ENCODE measurements around the gene NFKB1. TPM values are rescaled to one million over a fixed set of nuclear protein-coding genes. Genes with fewer than 3 reads are reported as not detected.
A peak's percentile ranks its signal among the peaks of the same experiment; 100 is the strongest.

Gene NFKB1
- total RNA-seq, 1 experiment from 2014 or later: 70.9 TPM

- H3K27me3 Mint-ChIP-seq (ENCODE audit: insufficient read depth, unreplicated experiment): no peaks in the 10 kb centered on the region
- ChIA-PET CTCF (interaction anchor here (0.6 to 1.6 kb wide), 14 partner anchors 13 to 591 kb away, joined by 3 to 6 read pairs (median 4); no protein-coding TSS in a partner anchor), POLR2A (interaction anchor here (0.7 to 4.5 kb wide), 22 partner anchors 9 to 778 kb away, joined by 3 to 43 read pairs (median 4); partner anchors contain the start of genes SLC9B1 and UBE2D3)
- peak overlapping the region; percentile 95 for H3K4me3 Mint-ChIP-seq (ENCODE audit: unreplicated experiment)
- peak; percentile 30 for DNase-seq (ENCODE audit: unreplicated experiment)
- H3K27ac Mint-ChIP-seq (ENCODE audit: low read depth, unreplicated experiment): peak overlapping the region; percentile 96
- no TSS peak for BruUV-seq (replicated peaks)
- peaks cover 17% of the 10 kb centered on the region for H3K4me1 Mint-ChIP-seq (ENCODE audit: insufficient read depth, unreplicated experiment)
- TF ChIP-seq, protein P1, sequence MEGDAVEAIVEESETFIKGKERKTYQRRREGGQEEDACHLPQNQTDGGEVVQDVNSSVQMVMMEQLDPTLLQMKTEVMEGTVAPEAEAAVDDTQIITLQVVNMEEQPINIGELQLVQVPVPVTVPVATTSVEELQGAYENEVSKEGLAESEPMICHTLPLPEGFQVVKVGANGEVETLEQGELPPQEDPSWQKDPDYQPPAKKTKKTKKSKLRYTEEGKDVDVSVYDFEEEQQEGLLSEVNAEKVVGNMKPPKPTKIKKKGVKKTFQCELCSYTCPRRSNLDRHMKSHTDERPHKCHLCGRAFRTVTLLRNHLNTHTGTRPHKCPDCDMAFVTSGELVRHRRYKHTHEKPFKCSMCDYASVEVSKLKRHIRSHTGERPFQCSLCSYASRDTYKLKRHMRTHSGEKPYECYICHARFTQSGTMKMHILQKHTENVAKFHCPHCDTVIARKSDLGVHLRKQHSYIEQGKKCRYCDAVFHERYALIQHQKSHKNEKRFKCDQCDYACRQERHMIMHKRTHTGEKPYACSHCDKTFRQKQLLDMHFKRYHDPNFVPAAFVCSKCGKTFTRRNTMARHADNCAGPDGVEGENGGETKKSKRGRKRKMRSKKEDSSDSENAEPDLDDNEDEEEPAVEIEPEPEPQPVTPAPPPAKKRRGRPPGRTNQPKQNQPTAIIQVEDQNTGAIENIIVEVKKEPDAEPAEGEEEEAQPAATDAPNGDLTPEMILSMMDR (IDR thresholded peaks at IDR 0.05; ENCODE audit: unreplicated experiment): no peak
- no peaks in the 10 kb centered on the region for H3K9me3 Mint-ChIP-seq (ENCODE audit: unreplicated experiment)
- no peaks in the 10 kb centered on the region for H3K36me3 Mint-ChIP-seq (ENCODE audit: insufficient read depth, unreplicated experiment)
- intact Hi-C loops (cut with micrococcal nuclease): loop anchor here (5.0 kb wide), 2 partner anchors 53 to 327 kb away; partner anchors contain the start of gene UBE2D3
Observed at GRCh38 chr4:102500352-102500695, 835 bp upstream of the NFKB1 start.

GRCh38 chr4:102501447-102501696, 213 bp downstream of the NFKB1 start:
- peak overlapping the region; percentile 96 for H3K27ac Mint-ChIP-seq (ENCODE audit: low read depth, unreplicated experiment)
- CTCF ChIA-PET: interaction anchor here (1.2 to 1.6 kb wide), 2 partner anchors 325 to 509 kb away, joined by 4 to 6 read pairs; no protein-coding TSS in a partner anchor
- BruUV-seq (replicated peaks): no TSS peak
- TF ChIP-seq, protein P1 (IDR thresholded peaks at IDR 0.05; ENCODE audit: unreplicated experiment): no peak
- no peak for DNase-seq (ENCODE audit: unreplicated experiment)
- H3K4me3 Mint-ChIP-seq (ENCODE audit: unreplicated experiment): peak overlapping the region; percentile 95
- intact Hi-C loops (cut with micrococcal nuclease): loop anchor here (5.0 kb wide), 2 partner anchors 54 to 326 kb away; partner anchors contain the start of gene UBE2D3
- peaks cover 19% of the 10 kb centered on the region for H3K4me1 Mint-ChIP-seq (ENCODE audit: insufficient read depth, unreplicated experiment)
- no peaks in the 10 kb centered on the region for H3K36me3 Mint-ChIP-seq (ENCODE audit: insufficient read depth, unreplicated experiment)
- H3K27me3 Mint-ChIP-seq (ENCODE audit: insufficient read depth, unreplicated experiment): no peaks in the 10 kb centered on the region
- no peaks in the 10 kb centered on the region for H3K9me3 Mint-ChIP-seq (ENCODE audit: unreplicated experiment)
- POLR2A ChIA-PET: interaction anchor here (0.6 to 4.5 kb wide), 22 partner anchors 10 to 368 kb away, joined by 3 to 43 read pairs (median 8); partner anchors contain the start of genes CISD2 and UBE2D3

DNA sequence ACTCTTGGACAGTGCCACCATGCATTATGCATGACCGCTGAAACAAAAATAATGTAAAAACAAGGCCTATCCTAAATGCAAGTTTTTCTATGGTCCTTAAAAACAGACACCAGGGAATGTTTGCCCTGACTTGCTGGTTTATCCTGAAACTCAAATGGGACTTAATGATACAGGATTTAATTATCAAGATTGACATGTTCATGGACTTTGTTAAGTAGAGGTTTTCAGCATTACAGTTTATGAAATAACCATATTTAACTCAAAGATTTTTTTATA, 1.3 kb downstream of the NFKB1 start:
- TF ChIP-seq, protein P1 (IDR thresholded peaks at IDR 0.05; ENCODE audit: unreplicated experiment): no peak
- intact Hi-C loops (cut with micrococcal nuclease): loop anchor here (2.0 to 5.0 kb wide), 3 partner anchors 55 to 325 kb away; partner anchors contain the start of gene UBE2D3
- no peak for DNase-seq (ENCODE audit: unreplicated experiment)
- peak overlapping the region; percentile 95 for H3K4me3 Mint-ChIP-seq (ENCODE audit: unreplicated experiment)
- H3K27ac Mint-ChIP-seq (ENCODE audit: low read depth, unreplicated experiment): peak overlapping the region; percentile 96
- BruUV-seq (replicated peaks): no TSS peak
- H3K36me3 Mint-ChIP-seq (ENCODE audit: insufficient read depth, unreplicated experiment): no peaks in the 10 kb centered on the region
- no peaks in the 10 kb centered on the region for H3K9me3 Mint-ChIP-seq (ENCODE audit: unreplicated experiment)
- H3K4me1 Mint-ChIP-seq (ENCODE audit: insufficient read depth, unreplicated experiment): peaks cover 21% of the 10 kb centered on the region
- CTCF ChIA-PET: interaction anchor here (0.6 to 1.1 kb wide), 5 partner anchors 30 to 505 kb away, joined by 3 to 6 read pairs (median 3); no protein-coding TSS in a partner anchor
- no peaks in the 10 kb centered on the region for H3K27me3 Mint-ChIP-seq (ENCODE audit: insufficient read depth, unreplicated experiment)
- POLR2A ChIA-PET: interaction anchor here (0.5 to 4.5 kb wide), 25 partner anchors 9 to 573 kb away, joined by 3 to 43 read pairs (median 7); partner anchors contain the start of genes CISD2 and UBE2D3

- DNase-seq (ENCODE audit: unreplicated experiment): peak; percentile 42
Observed at GRCh38 chr4:102503301-102503746, 2.2 kb downstream of the NFKB1 start.

More at GRCh38 chr4:102503301-102503746, 2.2 kb downstream of the NFKB1 start:
- no peaks in the 10 kb centered on the region for H3K27me3 Mint-ChIP-seq (ENCODE audit: insufficient read depth, unreplicated experiment)
- H3K36me3 Mint-ChIP-seq (ENCODE audit: insufficient read depth, unreplicated experiment): no peaks in the 10 kb centered on the region
- no peaks in the 10 kb centered on the region for H3K9me3 Mint-ChIP-seq (ENCODE audit: unreplicated experiment)
- H3K27ac Mint-ChIP-seq (ENCODE audit: low read depth, unreplicated experiment): peak overlapping the region; percentile 96
- POLR2A ChIA-PET: interaction anchor here (0.5 to 4.5 kb wide), 20 partner anchors 16 to 442 kb away, joined by 3 to 43 read pairs (median 8); partner anchors contain the start of genes CISD2 and UBE2D3
- peaks cover 21% of the 10 kb centered on the region for H3K4me1 Mint-ChIP-seq (ENCODE audit: insufficient read depth, unreplicated experiment)
- TF ChIP-seq, protein P1 (IDR thresholded peaks at IDR 0.05; ENCODE audit: unreplicated experiment): no peak
- CTCF ChIA-PET: interaction anchor here (0.6 kb wide), 1 partner anchor 197 kb away, joined by 3 read pairs; no protein-coding TSS in a partner anchor
- no TSS peak for BruUV-seq (replicated peaks)
- intact Hi-C loops (cut with micrococcal nuclease): loop anchor here (2.0 to 5.0 kb wide), 3 partner anchors 56 to 324 kb away; partner anchors contain the start of gene UBE2D3
- peak overlapping the region; percentile 95 for H3K4me3 Mint-ChIP-seq (ENCODE audit: unreplicated experiment)
